Chondrocyte (in vitro differentiated cells): ENCODE results near the gene FCER2. TPM values are rescaled to one million over a fixed set of nuclear protein-coding genes. Genes with fewer than 3 reads are reported as not detected.

Source experiments
- DNase-seq: peaks from one replicate; pipeline ENCODE4 v3.0.0; 2021; ENCODE audit warnings: mixed read lengths, low spot score
- H3K27ac Mint-ChIP-seq: one replicate; pipeline ENCODE4 v1.8.0; 2021; ENCODE audit warnings: mild to moderate bottlenecking, moderate library complexity, mixed read lengths; ENCODE audit not compliant: unreplicated experiment
- H3K27me3 Mint-ChIP-seq: 2 replicates; pipeline ENCODE4 v1.8.0; 2021; ENCODE audit warnings: low read depth, mixed read lengths
- H3K36me3 Mint-ChIP-seq: 2 replicates; pipeline ENCODE4 v1.8.0; 2021; ENCODE audit warnings: low read depth, mixed read lengths
- H3K4me1 Mint-ChIP-seq: 2 replicates; pipeline ENCODE4 v1.8.0; 2021; ENCODE audit warnings: low read depth, mild to moderate bottlenecking, mixed read lengths
- H3K4me3 Mint-ChIP-seq: one replicate; pipeline ENCODE4 v1.8.0; 2021; ENCODE audit warnings: mild to moderate bottlenecking, moderate library complexity, mixed read lengths; ENCODE audit not compliant: unreplicated experiment
- H3K9me3 Mint-ChIP-seq: 2 replicates; pipeline ENCODE4 v1.8.0; 2021; ENCODE audit warnings: low read depth, mixed read lengths
- total RNA-seq: library from RNA; stranded (reverse); gene quantifications from 3 replicates; pipeline ENCODE4 v1.2.1, GENCODE V29; 2021
- TF ChIP-seq, protein P1 (sequence below): fragments of 200-600 bp; sonication (generic); IDR thresholded peaks from 2 replicates; pipeline ENCODE4 v1.5.0; 2021; ENCODE audit warnings: antibody characterized with exemption, mild to moderate bottlenecking, moderate library complexity

FCER2 gene
- total RNA-seq, 1 donor from 2014 or later = not detected

GRCh38 chr19:7716762-7717161 lies 14.8 kb upstream of the FCER2 start:
- H3K27me3 Mint-ChIP-seq = peaks cover 2% of the 10 kb centered on the region
- H3K36me3 Mint-ChIP-seq = no peaks in the 10 kb centered on the region
- peaks cover 7% of the 10 kb centered on the region for H3K9me3 Mint-ChIP-seq
- TF ChIP-seq, protein P1, sequence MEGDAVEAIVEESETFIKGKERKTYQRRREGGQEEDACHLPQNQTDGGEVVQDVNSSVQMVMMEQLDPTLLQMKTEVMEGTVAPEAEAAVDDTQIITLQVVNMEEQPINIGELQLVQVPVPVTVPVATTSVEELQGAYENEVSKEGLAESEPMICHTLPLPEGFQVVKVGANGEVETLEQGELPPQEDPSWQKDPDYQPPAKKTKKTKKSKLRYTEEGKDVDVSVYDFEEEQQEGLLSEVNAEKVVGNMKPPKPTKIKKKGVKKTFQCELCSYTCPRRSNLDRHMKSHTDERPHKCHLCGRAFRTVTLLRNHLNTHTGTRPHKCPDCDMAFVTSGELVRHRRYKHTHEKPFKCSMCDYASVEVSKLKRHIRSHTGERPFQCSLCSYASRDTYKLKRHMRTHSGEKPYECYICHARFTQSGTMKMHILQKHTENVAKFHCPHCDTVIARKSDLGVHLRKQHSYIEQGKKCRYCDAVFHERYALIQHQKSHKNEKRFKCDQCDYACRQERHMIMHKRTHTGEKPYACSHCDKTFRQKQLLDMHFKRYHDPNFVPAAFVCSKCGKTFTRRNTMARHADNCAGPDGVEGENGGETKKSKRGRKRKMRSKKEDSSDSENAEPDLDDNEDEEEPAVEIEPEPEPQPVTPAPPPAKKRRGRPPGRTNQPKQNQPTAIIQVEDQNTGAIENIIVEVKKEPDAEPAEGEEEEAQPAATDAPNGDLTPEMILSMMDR = no peak
- H3K4me3 Mint-ChIP-seq = no peak overlapping the region
- no peak overlapping the region for H3K27ac Mint-ChIP-seq
- H3K4me1 Mint-ChIP-seq = no peaks in the 10 kb centered on the region
- no peak for DNase-seq

DNA sequence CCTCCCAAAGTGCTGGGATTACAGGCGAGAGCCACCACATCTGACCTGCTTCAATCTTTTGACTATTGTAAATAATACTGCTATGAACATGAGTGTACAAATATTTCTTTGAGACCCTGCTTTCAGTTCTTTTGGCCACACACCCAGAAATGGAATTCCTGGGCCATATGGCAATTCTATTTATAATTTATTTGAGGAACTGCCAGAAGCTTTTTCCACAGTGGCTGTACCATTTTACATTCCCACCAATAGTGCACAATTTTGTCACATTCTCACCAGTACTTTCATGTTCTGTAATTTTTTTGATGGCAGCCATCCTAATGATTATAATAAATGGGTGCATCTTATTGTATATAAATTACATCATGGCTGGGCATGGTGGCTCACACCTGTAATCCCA lies 13.7 kb upstream of the FCER2 start:
- Mint-ChIP-seq H3K4me1 (no peaks in the 10 kb centered on the region), H3K27me3 (peaks cover 2% of the 10 kb centered on the region), H3K4me3 (no peak overlapping the region), H3K36me3 (no peaks in the 10 kb centered on the region), H3K27ac (no peak overlapping the region), H3K9me3 (peaks cover 7% of the 10 kb centered on the region)
- TF ChIP-seq, protein P1 = no peak
- DNase-seq = no peak

- peaks cover 11% of the 10 kb centered on the region for H3K27me3 Mint-ChIP-seq
- no peaks in the 10 kb centered on the region for H3K4me1 Mint-ChIP-seq
- no peak overlapping the region for H3K4me3 Mint-ChIP-seq
- H3K36me3 Mint-ChIP-seq = no peaks in the 10 kb centered on the region
- DNase-seq = no peak
- TF ChIP-seq, protein P1 = no peak
- H3K27ac Mint-ChIP-seq = no peak overlapping the region
- no peaks in the 10 kb centered on the region for H3K9me3 Mint-ChIP-seq
Observed at GRCh38 chr19:7710616-7711015, 8.7 kb upstream of the FCER2 start.

DNA sequence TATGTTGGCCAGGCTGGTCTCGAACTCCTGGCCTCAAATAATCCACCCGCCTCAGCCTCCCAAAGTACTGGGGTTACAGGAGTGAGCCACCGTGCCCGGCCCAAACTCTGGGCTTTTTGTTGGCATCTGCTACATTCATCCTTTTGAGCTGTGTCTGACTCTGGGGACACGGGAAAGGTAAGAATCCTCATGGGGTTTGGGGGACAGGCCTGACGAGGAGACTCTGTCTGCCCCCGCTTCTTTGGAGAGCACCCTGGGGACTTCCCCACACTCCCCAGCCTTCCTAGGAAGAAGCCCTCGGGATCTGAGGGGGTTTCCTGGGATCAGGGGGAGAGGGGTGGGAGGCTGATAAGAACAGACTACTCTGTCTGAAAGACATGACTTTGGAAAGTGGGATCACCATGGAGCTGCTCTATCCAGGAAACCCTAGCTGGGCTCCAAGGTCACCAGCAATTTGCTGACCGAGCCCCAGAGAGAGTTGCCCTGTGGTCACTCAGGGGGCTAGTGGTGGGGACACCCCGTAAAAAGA lies 8.1 kb upstream of the FCER2 start:
- no peak overlapping the region for H3K4me3 Mint-ChIP-seq
- no peaks in the 10 kb centered on the region for H3K4me1 Mint-ChIP-seq
- no peak for DNase-seq
- TF ChIP-seq, protein P1 = no peak
- no peaks in the 10 kb centered on the region for H3K9me3 Mint-ChIP-seq
- H3K36me3 Mint-ChIP-seq = no peaks in the 10 kb centered on the region
- no peak overlapping the region for H3K27ac Mint-ChIP-seq
- peaks cover 11% of the 10 kb centered on the region for H3K27me3 Mint-ChIP-seq

DNA sequence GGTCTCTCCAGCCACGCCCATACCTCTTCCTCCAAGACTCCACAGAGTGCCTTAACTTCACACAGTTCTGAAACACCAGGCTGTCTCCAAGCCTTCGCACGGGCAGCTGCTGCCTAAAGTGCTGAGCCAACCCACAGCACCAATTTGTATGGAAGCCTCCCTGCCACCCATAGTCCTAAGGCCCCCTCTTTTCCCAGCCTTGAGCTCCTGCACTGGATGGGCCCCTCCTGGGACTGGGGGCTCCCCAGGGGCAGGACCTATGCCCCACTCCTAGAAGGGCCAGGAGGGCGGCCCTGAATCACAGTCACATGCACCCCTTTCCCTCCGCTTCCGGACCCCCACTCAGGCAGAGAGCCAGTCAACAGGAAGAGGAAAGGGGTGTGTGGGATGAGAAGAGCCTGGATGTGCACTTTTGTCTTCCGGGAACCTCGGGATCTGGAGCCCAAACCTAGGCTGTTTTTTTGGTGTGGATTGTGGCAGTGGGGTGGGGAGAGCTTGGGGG lies 5.1 kb upstream of the FCER2 start:
- TF ChIP-seq, protein P1 = no peak
- H3K27ac Mint-ChIP-seq = no peak overlapping the region
- no peaks in the 10 kb centered on the region for H3K36me3 Mint-ChIP-seq
- H3K4me3 Mint-ChIP-seq = no peak overlapping the region
- H3K27me3 Mint-ChIP-seq = peaks cover 20% of the 10 kb centered on the region
- no peak for DNase-seq
- H3K4me1 Mint-ChIP-seq = no peaks in the 10 kb centered on the region
- no peaks in the 10 kb centered on the region for H3K9me3 Mint-ChIP-seq
